NT2/D1 (cell line): ENCODE data around the gene PPEF1.

Experiments
- DNase-seq: peaks from one replicate; pipeline ENCODE4 v3.0.0-alpha.2; 2011; ENCODE audit warnings: low read depth, low spot score
- H3K27me3 ChIP-seq: 2 replicates; pipeline ENCODE4 v1.6.0; 2011; ENCODE audit warnings: mild to moderate bottlenecking; ENCODE audit not compliant: insufficient read length, insufficient read depth
- H3K36me3 ChIP-seq: 2 replicates; pipeline ENCODE4 v1.6.1; 2011; ENCODE audit warnings: mild to moderate bottlenecking, low read length, mixed read lengths; ENCODE audit not compliant: insufficient read depth, insufficient read length
- H3K4me1 ChIP-seq: 2 replicates; pipeline ENCODE4 v1.5.1; 2011; ENCODE audit not compliant: insufficient read depth, insufficient read length
- H3K4me3 ChIP-seq: 2 replicates; pipeline ENCODE4 v1.5.1; 2011; ENCODE audit warnings: low read depth; ENCODE audit not compliant: insufficient read length
- H3K9ac ChIP-seq: 2 replicates; pipeline ENCODE4 v1.6.0; 2011; ENCODE audit warnings: low read depth; ENCODE audit not compliant: insufficient read length
- H3K9me3 ChIP-seq: 2 replicates; pipeline ENCODE4 v1.5.1; 2011; ENCODE audit warnings: mild to moderate bottlenecking, low read length; ENCODE audit not compliant: insufficient read depth
- SUZ12 ChIP-seq: IDR thresholded peaks from 2 replicates; pipeline ENCODE4 v1.6.1; 2011; ENCODE audit not compliant: insufficient read length, insufficient read depth; ENCODE audit errors: extremely low read depth
- YY1 ChIP-seq: IDR thresholded peaks from 2 replicates; pipeline ENCODE4 v1.6.1; 2011; ENCODE audit not compliant: insufficient read length, insufficient read depth
- ZNF274 ChIP-seq: IDR thresholded peaks from 2 replicates; pipeline ENCODE4 v1.6.1; 2011; ENCODE audit warnings: mild to moderate bottlenecking, low read depth, low read length

The PPEF1 gene

DNA sequence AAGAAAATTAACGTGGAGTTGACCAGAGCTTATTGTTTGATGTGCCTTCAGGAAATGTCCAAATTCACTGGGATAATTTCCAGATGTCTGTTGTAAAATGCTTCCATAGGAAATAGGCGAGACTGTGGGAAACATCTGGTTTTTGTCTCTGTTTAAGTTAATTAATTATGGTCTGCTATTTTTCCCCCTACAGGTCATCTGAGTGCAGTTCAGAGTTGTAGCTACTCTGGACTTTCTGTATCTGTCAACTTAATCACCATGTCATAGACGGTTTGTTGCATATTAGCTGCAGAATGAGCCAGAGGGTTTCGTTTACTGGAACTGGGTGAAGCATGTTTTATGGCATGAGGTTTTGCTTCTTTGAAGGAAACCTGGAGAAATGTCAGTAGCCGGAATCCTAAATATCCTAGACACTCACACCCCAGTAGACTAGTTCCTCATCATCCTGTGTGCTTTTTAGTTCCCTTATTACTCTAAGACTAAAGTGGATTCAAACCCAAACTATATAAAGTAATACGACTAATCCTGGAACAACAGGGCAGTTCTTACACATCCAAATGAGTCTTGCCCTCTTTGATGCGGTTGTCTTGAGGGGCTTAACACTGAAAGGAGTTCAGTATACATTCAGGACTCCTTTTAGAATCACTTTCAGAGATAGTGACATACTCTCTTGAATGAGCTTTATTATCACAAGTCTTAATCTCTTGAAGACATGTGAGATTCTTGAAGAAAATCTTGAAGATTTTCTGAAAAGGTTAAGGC, 62.5 kb downstream of the PPEF1 start:
- TF ChIP-seq SUZ12 (no peak), YY1 (no peak), ZNF274 (no peak)
- Histone ChIP-seq H3K9ac (no peak overlapping the region), H3K4me3 (no peak overlapping the region), H3K27me3 (no peaks in the 10 kb centered on the region), H3K36me3 (no peaks in the 10 kb centered on the region), H3K4me1 (no peaks in the 10 kb centered on the region), H3K9me3 (peaks cover 12% of the 10 kb centered on the region)
- no peak for DNase-seq

DNA sequence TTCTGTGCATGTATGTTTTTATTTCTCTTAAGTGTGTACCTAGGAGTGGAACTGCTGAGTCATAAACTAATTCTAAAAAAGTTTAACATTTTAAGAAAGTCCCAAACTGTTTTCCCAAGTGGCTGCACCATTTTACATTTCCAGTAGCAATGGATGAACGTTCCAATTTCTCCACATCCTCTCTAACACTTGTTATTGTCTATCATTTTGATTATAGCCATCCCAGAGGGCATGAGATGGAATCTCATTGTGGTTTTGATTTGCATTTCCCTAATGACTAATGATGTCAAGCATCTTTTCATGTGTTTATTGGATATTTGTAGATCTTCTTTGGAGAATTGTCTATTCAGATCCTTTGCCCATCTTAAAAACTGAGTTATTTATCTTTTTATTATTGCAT, 82.5 kb downstream of the PPEF1 start:
- Histone ChIP-seq H3K9ac (no peak overlapping the region), H3K4me1 (peaks cover 5% of the 10 kb centered on the region), H3K36me3 (no peaks in the 10 kb centered on the region), H3K9me3 (no peaks in the 10 kb centered on the region), H3K27me3 (no peaks in the 10 kb centered on the region), H3K4me3 (no peak overlapping the region)
- DNase-seq, result no peak
- TF ChIP-seq ZNF274 (no peak), YY1 (no peak), SUZ12 (no peak)

DNA sequence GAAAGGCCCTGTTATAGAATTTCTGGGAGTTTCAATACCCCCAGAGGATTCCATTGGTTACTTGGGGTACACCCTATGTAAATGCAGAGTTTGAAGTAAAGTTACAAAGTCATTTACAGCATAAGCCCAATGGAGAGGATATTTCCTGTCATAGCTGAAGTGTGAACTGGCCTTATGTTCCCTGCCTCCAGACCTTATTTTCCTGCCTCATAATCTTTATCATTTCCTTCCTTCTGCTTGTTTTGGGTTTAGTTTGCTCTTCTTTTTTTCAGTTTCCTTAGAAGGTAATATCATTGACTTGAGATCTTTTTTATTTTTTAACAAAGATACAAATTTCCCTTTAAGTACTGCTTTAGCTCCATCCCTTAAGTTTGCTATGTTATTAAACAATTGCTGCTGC, 85.4 kb downstream of the PPEF1 start:
- Histone ChIP-seq H3K9me3 (no peaks in the 10 kb centered on the region), H3K4me1 (peaks cover 5% of the 10 kb centered on the region), H3K27me3 (no peaks in the 10 kb centered on the region), H3K4me3 (no peak overlapping the region), H3K9ac (no peak overlapping the region), H3K36me3 (no peaks in the 10 kb centered on the region)
- TF ChIP-seq SUZ12 (no peak), ZNF274 (no peak), YY1 (no peak)
- no peak for DNase-seq

DNA sequence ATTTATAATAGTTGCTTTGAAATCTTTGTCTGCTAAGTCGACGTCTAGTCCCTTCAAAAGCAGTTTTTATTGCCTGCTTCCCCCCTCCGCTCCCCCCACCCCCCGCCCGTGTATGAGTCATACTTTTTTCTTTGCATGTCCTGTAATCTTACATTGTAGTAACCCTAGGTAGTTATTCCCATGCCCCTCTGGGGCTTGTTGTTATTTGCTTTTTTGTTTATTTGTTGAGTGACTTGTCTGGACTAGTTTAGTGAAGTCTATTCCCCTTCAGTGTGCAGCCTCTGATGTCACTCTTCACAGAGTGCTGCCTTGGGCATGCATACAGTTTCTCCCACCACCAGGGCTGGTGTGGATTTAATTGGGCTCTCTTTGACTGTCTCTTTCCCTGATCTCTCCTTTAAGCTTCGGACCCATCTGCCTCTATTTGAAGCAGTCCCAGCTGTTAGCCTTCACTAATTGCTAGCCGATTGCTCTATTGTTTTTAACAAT, 86.2 kb downstream of the PPEF1 start:
- Histone ChIP-seq H3K27me3 (no peaks in the 10 kb centered on the region), H3K9ac (no peak overlapping the region)
- DNase-seq, result peak; percentile 38

DNA sequence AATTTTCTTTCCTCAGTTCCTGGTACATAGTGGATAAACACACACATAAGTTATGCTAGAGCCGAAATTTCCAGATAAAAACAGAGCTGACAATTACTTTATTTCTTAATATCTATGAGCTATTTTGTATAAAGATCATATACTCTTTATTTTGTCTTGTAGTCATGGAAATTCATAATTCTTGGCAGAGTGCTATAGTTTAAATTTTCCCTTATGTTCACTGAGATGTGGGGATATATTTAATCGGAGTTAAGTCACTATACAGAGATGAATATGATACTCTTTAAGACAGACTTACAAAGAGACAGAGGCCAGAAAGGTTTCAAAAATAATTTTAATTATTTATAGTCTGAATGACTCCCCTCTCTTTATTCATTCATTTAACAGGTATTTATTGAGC, 89.7 kb downstream of the PPEF1 start:
- Histone ChIP-seq H3K4me3 (no peak overlapping the region), H3K9me3 (no peaks in the 10 kb centered on the region), H3K4me1 (peaks cover 5% of the 10 kb centered on the region), H3K9ac (no peak overlapping the region), H3K36me3 (no peaks in the 10 kb centered on the region), H3K27me3 (no peaks in the 10 kb centered on the region)
- TF ChIP-seq YY1 (no peak), ZNF274 (no peak), SUZ12 (no peak)
- DNase-seq, result no peak

More for the DNA sequence above, 86.2 kb downstream of the PPEF1 start:
- H3K4me3 ChIP-seq, result no peak overlapping the region
- peaks cover 5% of the 10 kb centered on the region for H3K4me1 ChIP-seq
- no peaks in the 10 kb centered on the region for H3K9me3 ChIP-seq
- TF ChIP-seq SUZ12 (no peak), ZNF274 (no peak), YY1 (no peak)
- H3K36me3 ChIP-seq, result no peaks in the 10 kb centered on the region

DNA sequence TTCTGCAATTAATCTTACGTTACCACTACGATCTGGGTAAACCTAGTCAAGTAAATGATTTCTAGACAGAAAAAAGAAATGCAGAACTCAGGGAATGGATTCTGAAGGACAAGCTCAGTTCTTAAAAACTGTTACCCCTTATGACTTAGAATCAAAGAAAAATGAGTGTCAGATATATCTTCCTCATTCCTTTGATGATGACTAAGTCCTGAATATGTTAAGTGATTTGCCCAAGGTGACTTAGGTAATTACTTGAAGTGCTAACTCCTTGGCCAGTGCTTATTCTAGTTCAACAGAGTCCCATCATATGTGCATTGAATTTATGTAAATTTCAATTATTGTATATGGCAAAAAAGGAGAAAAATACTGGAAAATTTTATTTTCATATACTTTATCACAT, 92.5 kb downstream of the PPEF1 start:
- peaks cover 4% of the 10 kb centered on the region; the same call in 1 of the 2 replicates for H3K9me3 ChIP-seq
- DNase-seq, result no peak
- TF ChIP-seq YY1 (no peak), SUZ12 (no peak)
- H3K9ac ChIP-seq, result no peak overlapping the region
- no peaks in the 10 kb centered on the region for H3K27me3 ChIP-seq
- H3K4me1 ChIP-seq, result no peaks in the 10 kb centered on the region
- H3K4me3 ChIP-seq, result no peak overlapping the region
- no peaks in the 10 kb centered on the region for H3K36me3 ChIP-seq

DNA sequence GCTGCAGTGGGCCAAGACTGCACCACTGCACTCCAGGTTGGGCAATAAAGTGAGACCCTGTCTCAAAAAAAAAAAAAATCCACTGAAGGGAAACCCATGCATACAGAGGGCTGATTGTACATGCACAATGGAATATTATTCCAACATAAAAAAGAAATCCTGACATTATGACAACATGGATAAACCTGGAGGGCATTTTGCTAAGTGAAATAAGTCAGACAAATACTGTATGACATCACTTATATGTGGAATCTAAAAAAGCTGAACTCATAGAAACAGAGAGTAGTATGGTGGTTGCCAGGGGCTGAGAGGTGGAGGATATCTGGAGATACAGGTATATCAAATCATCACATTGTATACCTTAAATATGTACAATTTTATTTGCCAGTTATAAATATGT, 102.2 kb downstream of the PPEF1 start:
- no peak for TF ChIP-seq ZNF274
- TF ChIP-seq SUZ12, result no peak
- TF ChIP-seq YY1, result no peak
- no peaks in the 10 kb centered on the region for H3K9me3 ChIP-seq
- no peak overlapping the region for H3K9ac ChIP-seq
- no peaks in the 10 kb centered on the region for H3K4me1 ChIP-seq
- no peak overlapping the region for H3K4me3 ChIP-seq
- no peaks in the 10 kb centered on the region for H3K27me3 ChIP-seq
- DNase-seq, result no peak
- no peaks in the 10 kb centered on the region for H3K36me3 ChIP-seq

DNA sequence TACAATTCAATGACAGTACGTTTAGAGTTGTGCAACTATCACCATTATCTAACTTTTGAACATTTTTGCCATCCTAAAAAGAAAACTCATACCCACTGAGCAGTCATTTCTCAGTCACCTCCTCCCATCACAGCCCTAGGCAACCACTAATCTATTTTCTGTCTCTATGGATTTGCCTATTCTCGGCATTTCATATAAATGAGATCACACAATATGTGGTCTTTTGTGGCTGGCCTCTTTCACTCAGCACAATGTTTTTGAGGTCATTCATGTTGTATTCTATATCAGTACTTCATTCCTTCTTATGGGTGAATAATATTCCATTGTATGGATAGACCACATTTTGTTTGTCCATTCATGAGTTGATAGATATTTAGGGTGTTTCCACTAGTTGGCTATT, 103.0 kb downstream of the PPEF1 start:
- Histone ChIP-seq H3K36me3 (no peaks in the 10 kb centered on the region), H3K4me3 (no peak overlapping the region), H3K9ac (no peak overlapping the region), H3K27me3 (no peaks in the 10 kb centered on the region), H3K4me1 (no peaks in the 10 kb centered on the region), H3K9me3 (no peaks in the 10 kb centered on the region)
- no peak for DNase-seq
- TF ChIP-seq ZNF274 (no peak), YY1 (no peak), SUZ12 (no peak)
